HG03280 (cell line): ENCODE results near the gene ADAMTS13.
"Not testable (repeated sequence)": the region's sequence is repeated elsewhere in the genome, so short reads cannot be mapped to it uniquely, and the experiment has no call there.

Experiments used
- ATAC-seq: cut with Tn5 transposase; IDR thresholded peaks from one replicate; pipeline ENCODE4 v1.9.1; 2021; ENCODE audit warnings: mild to moderate bottlenecking, moderate library complexity; ENCODE audit not compliant: unreplicated experiment

Gene ADAMTS13

DNA sequence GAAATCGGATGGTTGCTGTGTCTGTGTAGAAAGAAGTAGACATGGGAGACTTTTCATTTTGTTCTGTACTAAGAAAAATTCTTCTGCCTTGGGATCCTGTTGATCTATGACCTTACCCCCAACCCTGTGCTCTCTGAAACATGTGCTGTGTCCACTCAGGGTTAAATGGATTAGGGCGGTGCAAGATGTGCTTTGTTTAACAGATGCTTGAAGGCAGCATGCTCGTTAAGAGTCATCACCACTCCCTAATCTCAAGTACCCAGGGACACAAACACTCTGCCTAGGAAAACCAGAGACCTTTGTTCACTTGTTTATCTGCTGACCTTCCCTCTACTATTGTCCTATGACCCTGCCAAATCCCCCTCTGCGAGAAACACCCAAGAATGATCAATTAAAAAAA is 30.7 kb upstream of the ADAMTS13 start:
- not testable (repeated sequence) for ATAC-seq

DNA sequence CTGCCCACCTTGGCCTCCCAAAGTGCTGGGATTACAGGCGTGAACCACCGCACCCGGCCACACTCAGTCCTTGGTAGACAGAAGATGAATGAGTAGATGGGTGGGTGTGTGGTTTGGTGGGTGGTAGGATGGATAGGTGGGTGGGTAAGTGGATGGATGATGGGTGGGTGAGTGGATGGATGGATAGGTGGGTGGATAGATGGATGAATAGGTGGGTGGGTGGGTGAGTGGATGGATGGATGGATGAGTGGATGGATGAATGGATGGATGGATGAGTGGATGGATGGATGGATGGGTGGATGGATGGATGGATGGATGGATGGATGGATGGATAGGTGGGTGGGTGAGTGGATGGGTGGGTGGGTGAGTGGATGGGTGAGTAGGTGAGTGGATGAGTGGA is 29.9 kb upstream of the ADAMTS13 start:
- ATAC-seq, result not testable (repeated sequence)

DNA sequence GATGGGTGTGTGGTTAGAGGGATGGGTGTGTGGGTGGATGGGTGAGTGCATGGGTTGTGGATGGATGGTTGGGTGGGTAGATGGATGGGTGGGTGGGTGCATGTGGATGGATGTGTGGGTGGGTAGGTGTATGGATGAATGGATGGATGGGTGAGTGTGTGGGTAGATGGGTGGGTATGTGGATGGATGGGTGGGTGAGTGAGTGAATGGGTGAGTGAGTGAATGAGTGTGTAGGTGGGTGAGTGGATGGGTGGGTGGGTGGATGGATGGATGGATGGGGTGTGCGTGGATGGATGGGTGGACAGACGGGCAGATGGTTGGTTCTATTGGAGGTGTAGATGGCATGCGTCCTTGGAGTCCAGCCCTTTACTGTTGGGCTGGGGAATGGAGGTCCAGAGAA is 28.8 kb upstream of the ADAMTS13 start:
- ATAC-seq, result no peak

DNA sequence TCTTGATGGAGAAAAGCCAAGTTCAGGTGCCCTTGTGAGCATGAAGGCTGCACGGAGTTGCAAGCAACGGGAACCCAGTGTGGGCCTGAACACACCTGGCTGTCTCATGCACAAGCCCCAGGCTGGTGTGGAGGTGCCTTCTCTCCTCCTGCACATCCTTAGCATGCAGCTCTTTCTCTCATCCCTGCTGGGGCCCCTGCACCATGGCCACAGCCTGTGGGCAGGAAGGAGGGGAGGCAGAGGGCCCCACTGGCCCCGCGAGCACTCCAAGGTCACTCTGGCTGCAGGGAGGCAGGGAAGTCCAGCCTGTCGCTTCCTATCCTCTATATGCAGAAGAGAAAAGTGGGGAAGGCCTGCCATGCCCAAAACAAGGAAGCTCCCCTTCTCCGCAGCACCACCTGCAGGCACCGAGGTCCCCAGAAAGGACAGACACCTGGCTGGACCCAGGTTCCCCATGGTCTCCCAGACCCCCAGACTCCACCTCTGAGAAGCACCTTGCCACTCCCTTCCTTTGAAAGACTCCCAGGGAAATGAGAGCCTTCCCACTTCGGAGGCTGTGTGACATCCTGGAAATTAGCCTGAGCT is 27.4 kb upstream of the ADAMTS13 start:
- no peak for ATAC-seq

DNA sequence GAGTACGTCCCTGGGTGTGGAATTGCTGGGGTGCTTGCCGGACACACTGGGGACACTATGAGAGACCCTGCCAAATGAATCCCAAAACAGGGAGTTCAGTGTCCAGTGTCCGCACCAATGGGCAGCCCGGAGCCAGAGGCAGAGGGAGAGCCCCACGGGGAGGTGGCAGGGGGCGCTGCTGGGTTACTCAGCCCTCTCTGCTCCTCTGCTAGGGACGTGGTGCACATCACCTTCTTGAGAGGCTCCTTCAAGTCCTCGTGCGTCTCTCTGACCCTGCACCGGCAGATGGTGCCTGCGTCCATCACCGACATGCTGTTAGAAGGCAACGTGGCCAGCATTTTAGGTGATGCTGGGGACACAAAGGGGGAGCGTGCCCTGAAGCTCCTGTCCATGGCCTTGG is 25.2 kb upstream of the ADAMTS13 start:
- ATAC-seq, result no peak

DNA sequence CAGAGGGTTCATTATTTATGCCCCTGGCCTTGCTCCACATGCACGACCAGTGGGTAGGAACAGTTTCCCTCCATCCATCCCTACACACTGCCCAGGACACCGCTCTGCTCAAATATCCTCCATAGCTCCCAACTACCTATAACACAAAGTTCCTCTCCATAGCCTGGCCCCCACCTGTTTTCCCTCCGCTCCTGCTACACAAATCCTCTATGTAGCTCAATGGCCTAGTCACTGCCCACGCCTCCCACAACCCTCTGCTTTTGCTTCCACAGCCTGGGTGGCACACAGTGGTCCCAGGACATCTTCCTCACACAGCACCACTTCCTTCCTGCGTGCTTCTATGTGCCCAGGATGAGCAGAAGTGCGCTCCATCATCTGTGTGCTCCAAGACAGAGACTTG is 24.8 kb upstream of the ADAMTS13 start:
- no peak for ATAC-seq

DNA sequence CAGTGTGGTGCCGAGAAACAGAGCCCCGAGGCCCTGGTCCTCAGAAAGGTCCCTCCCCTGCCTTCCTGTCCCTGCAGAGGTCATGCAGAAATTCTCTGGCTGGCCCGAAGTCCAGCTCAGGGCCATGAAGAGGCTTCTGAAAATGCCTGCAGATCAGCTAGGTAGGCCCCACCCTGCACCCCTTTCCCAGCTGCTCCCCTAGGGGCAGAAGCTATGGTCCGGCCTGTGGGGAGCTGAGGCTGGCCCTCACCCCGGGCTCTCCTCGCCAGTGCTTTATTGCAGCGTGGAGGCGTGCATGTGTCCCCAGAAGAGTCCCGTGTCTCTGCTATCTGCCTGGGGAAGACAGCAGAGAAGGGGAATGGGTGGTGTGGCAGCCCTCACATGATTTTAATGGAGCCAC is 24.3 kb upstream of the ADAMTS13 start:
- no peak for ATAC-seq

DNA sequence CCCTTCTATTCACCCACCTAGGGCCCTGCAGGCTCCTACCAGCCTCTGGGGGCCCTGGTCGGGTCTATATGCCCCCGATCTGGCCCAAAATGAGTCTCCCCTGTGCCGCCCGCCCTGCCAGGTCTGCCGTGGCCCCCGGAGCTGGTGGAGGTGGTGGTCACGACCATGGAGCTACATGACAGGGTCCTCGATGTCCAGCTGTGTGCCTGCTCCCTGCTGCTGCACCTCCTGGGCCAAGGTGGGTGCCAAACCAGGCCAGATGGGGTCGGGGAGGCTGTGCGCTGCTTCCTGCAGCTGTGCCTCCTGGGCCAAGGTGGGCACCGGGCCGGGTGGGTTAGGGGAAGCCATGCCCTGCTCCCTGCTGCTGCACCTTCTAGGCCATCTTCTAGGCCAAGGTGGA is 21.9 kb upstream of the ADAMTS13 start:
- no peak for ATAC-seq

DNA sequence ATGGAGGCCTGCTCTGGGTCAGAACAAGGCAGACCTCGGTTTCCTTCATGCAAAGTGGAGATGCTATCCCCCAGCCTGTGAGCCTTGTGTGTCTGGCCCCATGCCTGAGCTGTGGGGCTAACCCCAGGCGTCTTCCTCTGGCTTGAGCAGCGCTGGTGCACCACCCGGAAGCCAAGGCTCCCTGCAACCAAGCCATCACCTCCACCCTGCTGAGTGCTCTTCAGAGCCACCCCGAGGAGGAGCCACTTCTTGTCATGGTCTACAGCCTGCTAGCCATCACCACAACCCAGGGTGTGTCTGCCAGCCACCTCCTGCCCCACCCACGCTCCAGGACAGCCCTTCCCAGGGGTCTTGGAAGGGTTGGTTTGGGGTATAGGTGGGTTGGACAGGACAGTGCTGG is 20.6 kb upstream of the ADAMTS13 start:
- ATAC-seq, result no peak

DNA sequence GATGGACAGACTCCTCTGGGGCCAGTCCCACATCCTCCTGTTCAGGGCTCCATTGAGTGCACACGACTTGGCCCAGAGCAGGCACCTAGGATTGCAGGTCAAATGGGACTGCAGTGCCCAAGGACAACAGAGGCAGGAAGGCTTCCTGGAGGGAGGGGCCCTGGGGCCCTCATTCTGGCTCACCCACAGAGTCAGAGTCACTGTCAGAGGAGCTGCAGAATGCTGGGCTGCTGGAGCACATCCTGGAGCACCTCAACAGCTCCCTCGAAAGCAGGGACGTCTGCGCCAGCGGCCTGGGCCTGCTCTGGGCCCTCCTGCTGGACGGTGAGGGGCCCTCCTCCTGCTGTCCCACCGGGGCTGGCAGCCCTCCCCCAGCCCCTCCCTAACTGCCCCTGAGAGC is 19.5 kb upstream of the ADAMTS13 start:
- no peak for ATAC-seq

DNA sequence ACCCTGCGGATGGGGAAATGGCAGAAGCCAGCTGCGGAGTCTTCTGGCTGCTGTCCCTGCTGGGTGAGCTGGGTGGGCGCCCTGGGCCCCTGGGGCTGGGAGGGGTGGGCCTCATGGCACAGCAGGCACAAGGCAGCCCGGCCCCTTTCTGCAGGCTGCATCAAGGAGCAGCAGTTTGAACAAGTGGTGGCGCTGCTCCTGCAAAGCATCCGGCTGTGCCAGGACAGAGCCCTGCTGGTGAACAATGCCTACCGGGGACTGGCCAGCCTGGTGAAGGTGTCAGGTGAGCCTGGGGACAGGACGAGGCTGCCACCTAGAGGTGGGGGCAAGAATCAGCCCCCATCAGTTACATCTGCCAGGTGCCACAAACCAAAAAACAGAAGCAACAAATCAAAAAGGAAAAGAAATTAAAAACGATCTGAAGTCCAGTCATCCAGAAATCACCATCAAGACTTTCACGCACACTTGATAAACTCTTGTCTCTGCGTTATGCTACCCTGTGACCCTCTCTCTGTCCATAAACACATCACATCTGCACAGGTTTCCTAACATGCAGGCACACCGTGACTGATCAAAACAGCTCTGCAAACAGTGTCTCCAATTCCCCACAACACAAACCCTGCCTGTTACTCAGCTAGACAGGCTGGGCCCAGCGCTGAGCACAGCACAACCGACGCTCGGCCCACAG is 18.3 kb upstream of the ADAMTS13 start:
- no peak for ATAC-seq

DNA sequence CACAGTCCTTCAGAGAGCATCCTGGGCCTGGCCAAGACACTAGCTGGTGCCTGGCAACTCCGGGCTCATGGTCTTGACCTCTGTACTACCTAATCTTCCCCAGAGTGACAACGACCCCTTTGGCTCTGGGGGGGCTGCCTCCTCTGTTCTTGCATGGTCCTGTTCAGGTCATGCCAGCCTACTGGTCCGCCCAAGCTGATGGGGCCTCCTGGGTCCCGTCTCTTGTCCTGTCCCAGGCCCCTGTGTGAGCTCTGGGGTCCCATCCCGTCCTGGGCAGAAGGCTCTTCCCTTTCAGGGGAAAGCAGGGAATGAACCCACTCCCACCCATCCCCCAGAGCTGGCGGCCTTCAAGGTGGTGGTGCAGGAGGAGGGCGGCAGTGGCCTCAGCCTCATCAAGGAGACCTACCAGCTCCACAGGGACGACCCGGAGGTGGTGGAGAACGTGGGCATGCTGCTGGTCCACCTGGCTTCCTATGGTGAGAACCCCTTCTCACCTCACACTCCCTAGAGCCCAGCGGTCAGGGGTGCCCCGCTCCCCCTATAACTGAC is 17.6 kb upstream of the ADAMTS13 start:
- ATAC-seq, result no peak

DNA sequence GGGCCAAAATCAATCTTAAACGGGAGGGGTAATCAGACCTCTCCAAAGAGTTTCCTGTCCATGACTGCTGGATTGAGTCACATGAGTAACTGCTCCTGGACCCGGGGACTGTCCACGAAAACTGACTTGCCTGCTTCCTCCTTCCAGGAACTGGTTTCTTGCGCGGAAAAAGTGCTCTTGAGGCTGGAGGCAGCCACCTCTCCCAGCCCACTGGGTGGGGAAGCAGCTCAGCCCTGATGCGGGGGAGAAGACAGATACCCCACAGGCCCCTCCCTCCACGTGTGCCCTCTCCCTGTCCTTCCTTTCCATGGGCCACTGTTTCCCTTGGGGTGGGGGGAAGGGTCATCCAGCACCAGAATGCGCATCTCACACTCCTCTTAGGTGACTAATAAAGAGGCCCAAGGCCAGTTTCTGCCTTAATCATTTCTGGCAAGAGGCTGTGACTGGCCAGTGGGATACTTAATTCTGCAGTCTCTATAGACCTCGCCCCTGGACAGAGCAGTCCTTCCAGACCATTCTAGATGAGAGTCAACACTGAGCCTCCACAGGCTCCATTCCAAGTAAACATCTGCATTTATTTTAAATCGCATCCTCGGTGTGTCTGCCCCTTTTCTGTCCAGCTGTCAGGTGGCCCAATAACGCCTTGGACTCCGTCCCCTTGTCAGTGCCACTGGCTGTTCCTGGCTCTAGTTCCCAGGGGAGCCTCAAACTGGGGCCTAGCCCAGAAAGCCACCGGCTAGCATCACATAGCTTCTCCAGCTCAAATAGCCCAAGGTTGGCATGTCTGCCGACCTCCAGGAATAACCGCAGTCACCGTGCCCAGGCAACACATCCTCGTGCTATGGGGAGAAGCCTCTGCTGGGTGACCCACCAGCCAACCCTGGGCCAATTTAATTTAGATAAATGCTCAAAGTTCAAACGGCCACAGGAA is 16.4 kb upstream of the ADAMTS13 start:
- no peak for ATAC-seq

DNA sequence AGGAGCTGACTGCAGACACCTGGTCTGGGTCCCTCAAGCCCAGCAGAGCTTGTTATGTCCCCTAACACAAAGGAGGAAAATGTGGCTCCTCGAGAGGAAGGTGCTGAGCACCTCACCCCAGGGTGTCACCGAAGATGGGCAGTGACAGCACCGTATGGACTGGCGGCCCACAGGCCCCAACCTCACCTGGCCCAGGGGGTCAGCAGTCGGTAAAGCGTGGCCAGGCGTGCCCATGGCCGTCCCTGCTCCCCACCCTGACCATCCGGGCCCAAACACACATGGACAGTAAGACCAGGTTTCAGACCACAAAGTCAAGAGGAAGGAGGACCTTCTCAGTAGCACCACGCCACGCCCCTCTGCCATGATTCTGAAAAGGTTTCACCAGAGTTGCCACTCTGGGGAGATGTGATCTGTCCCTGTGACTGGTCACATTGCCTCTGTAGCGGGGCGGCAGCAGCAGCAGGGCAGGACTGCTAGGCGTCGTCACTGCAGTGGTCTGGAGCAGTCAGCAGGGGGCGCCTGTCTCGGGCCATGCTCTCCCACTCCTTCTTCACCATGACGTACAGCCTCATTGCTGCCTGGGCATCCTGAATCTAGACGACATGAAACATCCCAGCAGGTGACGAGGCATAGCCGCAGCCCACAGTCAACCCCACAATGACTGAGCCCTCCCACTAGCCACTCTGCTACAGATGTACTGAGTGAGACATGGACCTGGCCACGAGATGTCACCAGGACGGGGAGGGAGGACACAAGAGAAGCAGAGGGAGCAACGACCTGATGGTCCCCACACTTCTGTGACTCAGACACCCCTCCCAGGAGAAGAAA is 15.5 kb upstream of the ADAMTS13 start:
- ATAC-seq, result peak; percentile 79

DNA sequence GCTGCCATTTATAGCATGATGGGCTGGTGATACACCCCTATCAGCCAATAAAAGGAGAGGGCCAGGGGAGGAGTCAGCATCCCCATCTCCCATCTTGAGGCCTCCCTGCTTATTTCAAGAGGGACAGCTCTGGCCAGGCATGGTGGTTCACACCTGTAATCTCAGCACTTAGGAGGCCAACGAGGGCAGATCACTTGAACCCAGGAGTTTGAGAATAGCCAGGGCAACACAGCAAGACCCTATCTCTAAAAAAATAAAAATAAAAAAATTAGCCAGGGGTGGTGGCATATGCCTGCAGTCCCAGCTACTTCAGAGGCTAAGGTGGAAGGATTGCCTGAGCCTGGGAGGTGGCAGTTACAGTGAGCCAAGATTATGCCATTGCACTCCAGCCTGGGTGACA is 14.1 kb upstream of the ADAMTS13 start:
- ATAC-seq, result no peak

DNA sequence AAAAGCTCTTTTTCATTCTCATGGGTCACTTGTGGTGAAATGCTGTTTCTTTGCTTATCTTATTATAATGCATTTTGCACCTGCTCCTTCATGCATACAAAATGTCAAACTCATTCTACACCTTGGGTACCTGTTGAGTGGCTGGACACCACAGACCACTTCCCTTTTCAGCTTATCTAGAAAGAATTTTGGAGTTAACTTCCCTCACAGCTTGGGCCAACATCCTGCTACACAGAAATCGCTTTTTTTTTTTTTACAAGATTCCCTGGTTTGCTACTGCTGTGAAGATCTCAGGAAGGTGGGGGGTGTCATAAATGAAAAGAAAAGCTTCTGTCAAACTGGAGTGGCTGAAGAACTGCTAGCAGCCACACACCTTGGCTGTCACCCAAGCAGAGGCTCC is 7.0 kb upstream of the ADAMTS13 start:
- no peak for ATAC-seq

DNA sequence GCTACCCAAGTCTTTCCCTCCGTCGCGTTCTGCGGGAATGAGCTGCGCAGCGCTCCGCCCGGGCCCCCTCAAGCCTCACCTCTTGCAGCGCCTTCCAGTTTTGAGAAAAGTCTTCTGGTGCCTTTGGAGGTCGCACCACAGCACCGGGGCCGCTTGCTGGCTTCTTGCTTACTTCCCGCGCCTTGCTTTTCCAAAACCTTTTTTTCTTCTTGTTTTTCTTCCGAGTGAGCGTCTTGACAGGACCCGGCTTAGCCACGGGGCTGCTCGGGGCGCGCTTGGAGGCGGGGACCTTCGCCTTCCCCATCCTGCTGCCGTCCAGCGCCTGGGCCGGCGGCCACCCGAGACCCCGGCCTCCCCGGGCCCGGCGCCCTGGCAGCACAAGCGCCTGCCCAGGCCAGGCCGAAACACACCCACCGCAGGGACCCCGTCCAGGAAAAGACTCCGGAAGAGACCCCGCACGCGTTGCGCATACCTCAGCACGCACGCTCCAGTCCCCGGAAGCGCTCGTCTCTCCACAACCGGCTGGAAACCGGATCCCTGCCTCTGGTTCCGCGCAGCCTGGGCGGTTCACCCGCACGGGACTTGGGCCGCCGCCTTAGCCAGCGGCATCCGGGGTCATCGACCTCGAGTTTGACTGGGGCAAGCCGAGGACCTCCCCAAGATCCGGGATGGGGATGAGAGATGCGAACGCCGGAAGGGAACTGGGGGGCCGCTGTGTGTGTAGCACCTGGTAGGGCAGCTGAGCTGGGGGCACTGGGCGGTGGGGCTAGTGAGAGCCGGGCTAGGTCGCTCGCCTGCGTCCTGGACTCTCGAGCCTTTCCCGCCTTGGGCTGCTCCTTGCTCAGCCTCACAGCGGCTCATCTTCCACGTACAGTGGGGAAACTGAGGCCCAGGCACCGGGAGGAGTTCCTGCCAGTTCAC is 4.4 kb upstream of the ADAMTS13 start, which contains the start of gene REXO4:
Gene REXO4, minus strand, starts transcription at position 470 of the 921 bp plus-strand sequence. Its CDS starts 166 bp downstream, at position 304.
- ATAC-seq, result peak; percentile 84

DNA sequence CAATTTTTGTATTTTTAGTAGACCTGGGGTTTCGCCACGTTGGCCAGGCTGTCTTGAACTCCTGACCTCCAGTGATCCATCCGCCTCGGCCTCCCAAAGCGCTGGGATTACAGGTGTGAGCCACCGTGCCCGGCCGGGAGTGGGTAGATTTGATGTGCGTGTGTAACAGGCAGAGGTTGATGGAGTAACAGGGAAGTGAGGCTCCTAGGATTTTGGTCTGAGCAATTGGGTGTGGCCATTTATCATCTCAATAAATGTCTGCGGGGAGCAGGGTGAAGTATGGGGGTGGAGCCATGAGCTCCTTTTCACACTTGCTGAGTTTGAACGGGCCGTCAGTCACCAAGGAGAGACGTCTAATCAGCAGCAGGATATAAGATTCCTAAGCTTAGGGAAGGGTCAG is 3.2 kb upstream of the ADAMTS13 start:
- no peak for ATAC-seq

DNA sequence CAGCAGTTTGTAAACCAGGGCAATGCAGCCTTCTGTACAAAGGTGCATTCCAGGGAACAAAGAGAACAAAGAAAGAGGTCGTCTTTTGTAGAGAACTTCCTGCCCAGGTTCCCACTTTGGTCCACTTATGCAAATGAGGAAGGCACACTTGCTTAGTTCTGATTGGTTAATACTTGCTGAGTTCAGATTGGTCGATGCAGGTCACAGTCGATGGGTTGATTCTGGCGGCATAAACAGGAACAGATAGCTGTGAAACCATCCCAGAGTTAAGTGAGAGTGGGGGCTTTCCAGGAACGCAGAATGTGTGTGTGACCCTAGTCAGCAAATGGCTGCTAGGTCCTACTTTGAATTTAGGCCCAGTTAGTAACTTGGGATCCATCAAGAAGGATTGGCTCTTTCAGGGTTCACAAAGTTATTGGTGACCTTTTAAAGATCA is 1.8 kb upstream of the ADAMTS13 start:
- no peak for ATAC-seq
